Myocyte (in vitro differentiated cells): Measurements from ENCODE around the gene GRHPR. TPM values are rescaled to one million over a fixed set of nuclear protein-coding genes. Genes with fewer than 3 reads are reported as not detected.
"Not testable (repeated sequence)": the region's sequence is repeated elsewhere in the genome, so short reads cannot be mapped to it uniquely, and the experiment has no call there.

Experiments used
- DNase-seq: peaks from one replicate; pipeline ENCODE4 v3.0.0-alpha.2; 2012; ENCODE audit warnings: low read depth
- polyA plus RNA-seq: library from polyadenylated mRNA; unstranded; fragments of >200 nt; gene quantifications from one replicate; pipeline ENCODE4 v1.2.1, GENCODE V29; 2012; ENCODE audit warnings: missing spikeins
- total RNA-seq: library from RNA; depleted of rRNA; stranded (reverse); fragments of >200 nt; gene quantifications from 2 replicates; pipeline ENCODE4 v1.2.3, GENCODE V29; 2014

The GRHPR gene
- 218 and 267 TPM in 2 replicates for total RNA-seq
- polyA plus RNA-seq: 219 TPM

DNA sequence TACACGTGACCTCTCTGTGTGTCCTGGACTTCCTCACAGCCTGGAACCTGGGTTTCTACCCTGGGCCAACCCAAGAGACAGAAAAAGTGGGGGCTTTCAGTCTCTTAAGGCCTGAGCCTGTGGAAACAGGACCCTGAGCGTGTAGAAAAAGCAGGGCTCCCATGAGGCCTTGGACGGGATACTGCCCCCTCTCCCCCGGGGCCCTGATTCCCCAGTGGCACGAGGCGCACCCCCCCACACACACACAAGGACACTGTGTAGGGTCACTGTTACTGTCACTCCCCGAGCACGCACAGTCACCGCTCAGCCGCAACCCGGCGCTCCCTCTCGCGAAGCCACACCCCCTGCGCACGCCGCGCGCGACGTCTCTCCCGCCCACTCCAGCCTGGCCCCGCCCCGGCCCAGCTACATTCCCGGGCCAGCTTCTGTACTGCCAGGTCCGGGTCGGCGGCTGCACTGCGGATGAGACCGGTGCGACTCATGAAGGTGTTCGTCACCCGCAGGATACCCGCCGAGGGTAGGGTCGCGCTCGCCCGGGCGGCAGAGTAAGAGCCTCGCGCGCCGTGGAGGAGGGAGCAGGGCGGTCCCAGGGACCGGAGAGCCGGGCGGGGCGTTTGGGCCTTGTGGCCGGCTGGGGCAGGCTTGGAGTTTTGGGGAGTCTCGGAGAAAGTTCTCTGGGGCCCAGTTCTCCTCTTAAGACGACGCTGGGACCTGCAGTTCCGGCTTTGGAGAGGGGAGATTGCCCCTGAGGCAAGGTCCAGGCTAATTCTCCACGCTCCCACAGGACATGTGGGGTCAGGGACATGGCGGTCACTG lies at the start of gene GRHPR:
TSS of gene GRHPR (plus strand) at position 408 of the 816 bp plus-strand sequence. CDS start at position 463, 55 bp downstream.
- DNase-seq: peak; percentile 89

DNA sequence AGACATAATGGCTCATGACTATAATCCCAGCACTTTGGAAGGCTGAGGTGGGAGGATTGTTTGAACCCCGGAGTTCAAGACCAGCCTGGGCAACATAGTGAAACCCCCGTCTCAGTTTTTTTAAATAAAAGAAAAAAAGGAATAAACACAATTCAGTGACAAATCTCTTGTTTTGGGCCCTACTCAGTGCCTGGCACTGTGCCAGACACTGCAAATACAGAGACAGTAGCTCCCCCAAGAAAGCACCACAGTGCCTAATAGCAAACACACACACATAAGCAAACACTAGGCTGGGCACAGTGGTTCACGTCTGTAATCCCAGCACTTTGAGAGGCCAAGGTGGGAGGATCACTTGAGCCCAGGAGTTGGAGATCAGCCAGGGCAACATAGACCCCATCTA lies 49.7 kb upstream of the GRHPR start:
- no peak for DNase-seq

DNA sequence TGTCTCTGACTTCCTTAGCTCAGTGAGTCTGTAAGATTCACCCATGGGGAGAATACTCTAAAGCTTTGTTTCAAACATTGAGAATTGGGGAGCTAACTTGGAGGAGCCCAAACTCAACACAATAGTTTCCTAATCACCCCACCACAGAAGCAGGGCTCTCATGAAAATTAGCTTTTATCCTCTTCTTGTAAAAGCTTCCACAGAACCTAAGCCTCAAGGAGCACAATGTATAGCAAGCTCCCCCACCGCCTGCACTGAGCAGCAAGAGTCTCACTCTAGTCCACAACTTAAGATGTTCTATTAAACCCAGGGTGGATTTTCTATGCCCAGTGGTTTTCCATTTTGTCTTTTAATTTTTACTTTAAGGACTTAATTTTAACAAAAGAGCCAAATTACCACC lies 48.9 kb upstream of the GRHPR start:
- DNase-seq: no peak

DNA sequence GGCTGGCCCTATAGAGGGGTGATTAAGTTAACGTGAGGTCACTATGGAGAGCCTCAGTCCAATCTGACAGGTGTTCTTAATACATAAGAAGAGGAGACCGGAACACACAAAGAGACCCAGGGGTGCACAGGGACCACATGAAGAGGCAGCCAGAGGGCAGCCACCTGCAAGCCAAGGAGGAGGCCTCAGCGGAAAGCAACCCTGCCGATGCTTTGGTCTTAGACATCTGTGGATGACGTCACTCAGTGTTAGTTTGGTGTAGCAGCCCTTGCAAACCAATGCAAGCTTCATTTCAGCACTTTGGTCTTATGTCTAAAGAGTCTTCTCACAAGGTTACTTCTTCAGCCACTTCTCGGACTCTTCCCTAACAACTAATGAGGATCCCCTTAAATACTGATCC lies 47.6 kb upstream of the GRHPR start:
- DNase-seq: no peak

DNA sequence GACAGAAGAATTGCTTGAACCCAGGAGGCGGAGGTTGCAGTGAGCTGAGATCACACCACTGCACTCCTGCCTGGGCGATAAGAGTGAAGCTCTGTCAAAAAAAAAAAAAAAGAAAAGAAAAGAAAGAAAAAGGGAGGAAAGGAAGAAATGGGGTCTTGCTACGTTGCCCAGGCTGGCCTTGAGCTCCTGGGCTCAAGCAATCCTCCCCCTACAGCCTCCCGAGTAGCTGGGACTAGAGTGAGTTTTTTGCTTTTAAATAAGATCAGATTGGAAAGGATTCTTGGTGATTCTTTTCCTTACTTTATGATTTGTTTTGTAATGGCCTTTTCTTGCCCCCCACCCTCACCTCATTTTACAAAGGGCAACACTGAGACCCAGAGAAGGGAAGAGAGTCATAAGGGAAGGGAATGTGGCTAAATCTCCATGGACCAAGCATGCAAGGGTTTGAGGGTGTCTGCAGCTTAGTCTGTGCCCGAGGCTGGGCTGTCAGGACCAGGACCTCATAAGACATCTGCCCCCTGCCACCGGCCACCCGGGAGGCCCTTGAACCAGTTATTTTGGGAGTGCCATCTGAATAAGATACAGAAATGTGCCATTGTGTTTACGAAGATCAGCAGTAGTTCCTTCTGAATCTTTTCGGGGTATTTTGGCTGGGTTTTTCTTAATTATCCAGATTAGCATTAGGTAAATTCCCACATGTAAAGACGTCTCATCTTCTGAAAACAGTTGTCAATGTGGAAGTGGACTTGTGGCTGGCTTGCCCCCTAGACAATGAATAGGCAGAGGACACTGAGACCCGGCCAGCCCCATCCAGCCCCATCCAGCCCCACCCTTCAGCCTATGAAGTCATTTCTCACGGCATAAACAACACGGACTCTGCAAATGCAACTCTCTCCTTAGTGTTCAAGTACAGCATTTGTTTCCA lies 44.5 kb upstream of the GRHPR start:
- DNase-seq: no peak

DNA sequence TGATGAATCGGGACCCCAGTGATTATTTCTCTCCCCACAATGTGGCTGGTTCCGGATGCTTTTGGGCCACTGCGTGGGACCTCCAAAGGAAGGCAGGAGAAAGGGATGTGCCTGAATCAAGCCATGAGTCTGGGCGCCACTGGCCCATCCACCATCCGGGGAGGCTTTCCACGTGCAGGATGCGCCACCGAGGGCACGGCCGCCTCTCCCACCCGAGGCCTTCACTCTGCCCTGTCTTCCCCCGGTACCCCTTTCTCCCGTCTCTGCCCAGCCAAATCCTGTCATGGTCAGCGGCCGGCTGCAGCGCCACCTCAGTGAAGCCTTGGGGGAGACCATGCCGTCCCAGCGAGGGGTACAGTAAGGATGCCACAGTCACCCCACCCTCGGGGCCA lies 43.9 kb upstream of the GRHPR start:
- no peak for DNase-seq

DNA sequence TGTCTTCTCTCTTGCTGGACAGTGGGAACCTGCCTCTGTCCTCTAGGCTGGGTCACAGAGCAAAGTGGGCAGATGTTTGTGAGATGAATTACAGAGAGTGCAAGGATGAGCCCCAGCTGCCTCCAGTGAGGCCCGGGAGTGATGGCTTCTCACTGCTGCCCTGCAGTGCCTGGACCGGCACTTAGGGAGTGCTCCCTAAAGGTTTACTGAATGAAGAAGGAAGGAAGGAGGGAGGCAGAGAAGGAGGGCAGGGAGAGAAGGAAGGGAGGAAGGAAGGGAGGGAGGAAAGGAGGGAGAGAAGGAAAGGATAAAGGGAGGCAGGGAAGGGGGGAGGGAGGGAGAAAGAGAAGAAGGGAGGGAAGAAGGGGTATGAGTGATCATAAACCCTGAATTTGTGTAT lies 42.7 kb upstream of the GRHPR start:
- no peak for DNase-seq

DNA sequence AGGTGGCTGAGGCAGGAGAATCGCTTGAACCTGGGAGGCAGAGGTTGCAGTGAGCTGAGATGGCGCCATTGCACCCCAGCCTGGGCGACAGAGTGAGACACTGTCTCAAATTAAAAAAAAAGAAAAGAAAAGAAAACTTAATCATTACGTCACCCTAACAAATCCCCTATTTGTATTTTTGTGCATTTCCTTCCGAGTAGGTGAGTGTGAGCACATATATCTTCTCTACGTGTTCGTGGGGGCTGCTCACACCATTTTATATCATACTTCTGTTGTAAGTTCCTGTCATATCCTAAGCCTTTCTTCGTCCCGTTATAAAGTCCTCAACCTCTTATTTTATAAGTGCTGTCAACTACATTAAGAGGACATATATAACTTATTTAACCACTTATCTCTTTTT lies 41.9 kb upstream of the GRHPR start:
- no peak for DNase-seq

DNA sequence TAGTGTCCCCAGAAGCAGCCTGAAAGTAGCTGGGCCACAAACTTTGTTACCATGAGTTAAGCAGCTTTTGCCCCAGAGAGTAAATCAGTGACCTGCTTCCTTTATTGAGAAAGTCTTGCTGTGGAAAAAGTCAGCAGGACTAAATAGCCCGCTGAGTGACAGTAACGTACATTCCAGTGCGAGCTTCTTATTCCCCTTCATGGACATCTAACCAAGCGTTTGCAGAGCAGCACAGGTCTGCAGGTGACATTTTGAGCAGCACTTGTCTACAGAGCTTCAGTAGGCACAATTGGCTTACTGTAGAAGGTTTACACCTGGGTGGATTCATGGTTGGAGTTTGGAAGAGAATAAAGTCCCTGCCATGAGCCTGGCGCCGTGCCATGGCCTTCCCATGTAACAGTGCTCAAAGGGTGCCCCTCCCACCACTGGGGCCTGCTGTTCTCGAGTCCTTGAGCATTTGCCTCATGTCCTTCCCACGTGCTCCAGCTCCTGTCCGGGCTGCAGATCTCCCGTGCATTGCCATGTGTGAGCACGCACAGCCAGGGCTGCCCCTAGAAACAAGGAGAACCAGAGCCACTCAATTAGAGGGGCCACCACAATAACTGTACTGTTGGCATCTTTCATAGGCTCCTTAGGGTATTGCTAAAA lies 41.3 kb upstream of the GRHPR start:
- no peak for DNase-seq

DNA sequence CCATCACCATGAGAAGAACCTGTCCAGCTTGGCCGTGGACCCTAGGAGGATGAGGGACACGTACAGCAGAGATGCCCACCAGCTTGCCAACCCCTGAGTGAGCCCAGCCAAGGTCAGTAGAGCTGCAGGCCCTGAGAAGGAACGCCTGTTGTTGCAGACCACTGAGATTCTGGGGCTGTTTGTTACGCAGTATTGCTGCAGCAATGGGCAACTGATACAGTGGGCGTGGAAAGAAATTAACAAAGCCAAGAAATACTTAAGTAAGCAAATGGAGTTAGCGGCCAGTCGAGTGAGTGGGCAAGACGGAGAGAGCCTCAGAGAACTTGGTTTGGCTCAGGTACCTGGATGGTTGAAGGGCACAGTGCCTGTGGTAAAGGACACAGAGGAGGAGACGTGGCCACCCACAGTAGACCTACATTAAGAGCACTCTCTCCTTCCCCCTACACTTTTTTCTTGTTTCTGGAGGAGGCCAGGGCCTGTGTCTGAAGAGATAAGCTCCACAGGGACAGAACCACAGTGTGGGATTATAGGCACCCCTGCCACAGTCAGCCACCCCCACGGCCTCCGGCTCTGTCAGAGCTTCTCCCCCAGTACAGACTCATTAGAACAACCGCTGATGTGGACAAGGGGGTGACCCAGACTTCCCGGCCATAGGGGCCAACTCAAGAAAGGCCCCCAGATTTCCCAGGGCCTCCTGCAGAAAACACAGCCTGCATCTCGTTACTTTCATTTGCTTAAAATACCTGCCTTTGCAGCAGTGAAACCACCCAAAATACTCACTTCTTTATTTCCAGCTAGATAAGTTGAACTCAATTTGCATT lies 40.1 kb upstream of the GRHPR start:
- DNase-seq: no peak

DNA sequence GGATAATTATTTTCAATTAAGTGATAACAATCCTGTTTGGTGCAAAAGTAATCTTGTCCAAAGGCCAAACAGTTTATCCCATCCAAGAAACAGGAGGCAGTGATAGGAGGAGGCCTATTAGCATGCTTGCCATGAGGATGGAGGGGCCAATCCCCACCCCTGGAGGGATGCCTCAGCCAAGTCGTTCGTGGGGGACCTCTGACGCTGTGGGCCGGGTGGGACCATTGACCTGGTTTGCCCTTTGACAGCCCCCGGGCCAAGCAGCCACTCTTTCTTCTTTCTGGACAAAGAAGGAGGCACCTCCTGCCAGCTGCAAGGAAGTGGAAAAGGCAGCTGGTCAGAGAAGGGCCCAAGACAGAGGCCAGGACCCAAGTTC lies 39.5 kb upstream of the GRHPR start:
- DNase-seq: no peak

DNA sequence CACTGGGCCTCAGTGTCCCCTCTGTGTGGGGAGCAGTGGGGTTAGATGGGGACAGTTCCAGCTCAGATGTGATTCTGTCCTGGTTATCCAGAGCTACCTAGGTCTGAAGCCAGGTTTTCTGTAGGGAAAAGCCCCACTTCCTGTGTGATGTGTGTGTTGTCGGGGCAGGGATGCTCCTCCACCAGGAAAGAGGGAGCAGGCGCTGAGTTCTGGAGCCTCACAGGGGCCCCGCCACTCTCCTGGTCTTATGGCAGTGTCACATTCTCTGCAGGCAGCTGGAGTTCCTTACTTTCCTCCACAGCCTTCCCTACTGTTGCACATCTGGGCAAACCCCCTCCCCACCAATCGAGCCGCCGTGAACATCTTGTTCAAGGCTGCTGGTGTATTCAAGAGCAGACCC lies 39.1 kb upstream of the GRHPR start:
- no peak for DNase-seq

DNA sequence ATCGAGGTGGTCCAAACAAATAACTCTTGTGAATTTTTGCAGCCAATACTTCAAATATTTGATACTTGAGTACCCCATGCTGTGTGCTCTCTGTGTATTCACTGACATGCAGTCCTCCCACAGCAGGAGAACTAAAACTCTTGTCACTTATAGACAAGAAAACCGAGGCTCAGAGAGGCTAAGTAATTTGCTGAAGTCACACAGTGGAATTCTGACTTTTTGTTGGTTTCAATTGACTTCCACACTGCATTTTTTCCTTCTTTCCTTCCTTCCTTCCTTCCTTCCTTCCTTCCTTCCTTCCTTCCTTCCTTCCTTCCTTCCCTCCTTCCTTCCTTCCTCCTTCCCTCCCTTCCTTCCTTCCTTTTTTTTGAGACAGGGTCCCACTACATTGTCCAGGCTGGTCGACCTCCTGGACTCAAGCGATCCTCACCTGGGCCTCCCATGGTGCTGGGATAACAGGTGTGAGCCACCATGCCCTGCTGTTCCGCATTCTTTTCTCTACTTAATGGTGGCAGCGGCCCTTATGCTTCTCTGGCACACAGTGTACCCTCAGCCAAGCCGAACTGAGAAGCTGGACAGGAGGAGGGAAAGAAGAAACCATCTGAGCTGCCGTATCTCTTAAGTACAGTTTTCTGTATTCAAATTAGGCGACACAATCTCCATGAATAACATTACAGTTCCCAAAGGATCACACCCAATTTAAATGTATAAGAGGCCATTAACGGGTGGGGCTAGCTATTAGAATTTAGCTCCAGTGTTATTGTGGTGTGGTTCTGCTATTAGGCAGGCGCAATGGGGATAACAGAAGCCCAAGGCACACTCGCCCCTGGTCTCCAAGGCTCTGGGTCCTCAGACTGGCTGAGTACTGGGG lies 38.4 kb upstream of the GRHPR start:
- no peak for DNase-seq

DNA sequence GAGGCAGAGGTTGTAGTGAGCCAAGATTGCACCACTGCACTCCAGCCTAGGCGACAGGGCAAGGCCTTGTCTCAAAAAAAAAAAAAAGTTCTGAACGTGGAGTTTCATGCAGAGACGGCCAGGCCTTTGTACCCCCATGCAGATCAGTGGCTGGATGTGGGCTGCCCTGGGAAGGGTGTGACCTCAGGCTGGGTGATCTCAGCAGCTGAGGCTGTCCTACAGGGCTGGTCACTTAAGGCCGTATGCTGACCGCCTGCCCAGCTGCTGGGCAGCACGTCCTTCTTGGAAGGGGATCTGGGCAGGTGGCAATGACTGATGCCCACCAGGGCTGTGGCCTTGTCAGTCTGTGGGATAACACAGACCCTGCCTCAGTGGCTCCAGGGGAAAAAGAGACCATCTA lies 37.2 kb upstream of the GRHPR start:
- DNase-seq: peak; percentile 59

DNA sequence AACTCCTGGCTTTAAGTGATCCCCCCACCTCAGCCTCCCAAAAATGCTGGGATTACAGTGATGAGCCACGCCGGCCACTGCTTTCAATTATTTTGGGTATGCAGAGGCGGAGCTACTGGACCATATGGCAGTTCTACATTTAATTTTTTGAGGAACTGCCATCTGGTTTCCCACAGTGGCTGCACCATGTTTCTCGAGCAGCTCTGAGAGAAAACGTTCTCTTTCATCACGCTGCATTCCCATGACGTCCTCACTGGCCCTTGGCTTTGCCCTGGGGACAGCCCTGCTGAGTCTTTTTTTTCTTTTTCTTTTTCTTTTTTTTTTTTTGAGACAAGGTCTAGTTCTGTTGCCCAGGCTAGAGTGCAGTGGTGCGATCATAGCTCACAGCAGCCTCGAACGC lies 35.5 kb upstream of the GRHPR start:
- DNase-seq: no peak

DNA sequence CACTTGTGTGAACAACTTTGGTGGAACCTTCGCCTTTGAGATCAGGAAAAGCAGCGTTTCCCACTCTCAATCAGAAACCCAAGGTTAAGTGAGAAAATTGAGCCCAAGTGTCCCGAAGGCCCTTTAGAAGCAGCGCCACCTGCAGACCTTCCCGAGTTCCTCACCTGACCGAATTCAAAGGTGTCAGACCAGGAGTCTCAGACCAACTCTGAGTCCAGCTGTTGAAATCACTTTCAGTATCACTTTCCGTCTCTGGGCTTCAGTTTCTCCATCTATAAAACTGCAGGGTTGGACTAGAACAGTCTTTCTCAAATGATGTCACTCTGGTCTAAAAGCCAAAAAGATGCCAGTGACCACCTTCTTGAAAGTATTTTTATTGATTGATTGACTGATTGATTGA lies 31.7 kb upstream of the GRHPR start:
- DNase-seq: no peak

DNA sequence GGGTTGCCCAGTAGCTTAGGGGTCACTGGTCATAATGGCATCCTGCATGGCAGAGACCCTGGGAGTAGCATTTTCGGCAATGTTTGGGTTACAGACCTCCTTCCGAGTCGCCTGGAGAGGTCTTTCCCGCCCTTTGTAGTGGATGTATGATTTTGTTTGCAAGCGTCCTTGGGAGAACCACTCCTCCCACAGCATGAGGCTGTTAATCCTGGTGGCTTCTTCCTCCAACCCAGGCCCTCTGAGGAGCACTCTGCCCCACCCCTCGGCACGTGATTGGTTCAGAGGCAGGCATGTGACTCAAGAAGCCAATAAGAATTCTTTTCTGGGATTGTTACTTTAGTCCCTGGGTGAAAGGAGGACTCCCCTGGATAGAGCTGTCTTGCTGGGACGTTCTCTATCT lies 30.2 kb upstream of the GRHPR start:
- DNase-seq: no peak

DNA sequence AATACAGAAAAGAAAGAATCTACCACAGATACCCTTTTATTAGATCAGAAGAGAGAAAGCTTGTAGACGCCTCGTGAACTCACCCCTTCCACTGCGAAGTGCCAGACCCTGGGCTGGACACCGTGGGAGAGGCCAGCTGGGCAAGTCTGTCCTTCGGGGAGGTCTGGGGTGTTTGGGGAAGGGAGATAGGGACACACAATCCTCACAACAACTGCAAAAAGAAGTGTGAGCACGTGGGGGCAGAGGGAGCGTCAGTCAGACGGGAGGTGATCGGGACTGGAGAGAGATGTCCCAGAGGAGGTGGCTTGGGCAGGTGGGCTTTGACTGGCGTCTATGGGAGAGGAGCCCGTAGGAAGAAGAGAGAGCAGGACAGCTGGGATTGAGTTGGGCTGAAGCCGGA lies 27.3 kb upstream of the GRHPR start:
- no peak for DNase-seq

DNA sequence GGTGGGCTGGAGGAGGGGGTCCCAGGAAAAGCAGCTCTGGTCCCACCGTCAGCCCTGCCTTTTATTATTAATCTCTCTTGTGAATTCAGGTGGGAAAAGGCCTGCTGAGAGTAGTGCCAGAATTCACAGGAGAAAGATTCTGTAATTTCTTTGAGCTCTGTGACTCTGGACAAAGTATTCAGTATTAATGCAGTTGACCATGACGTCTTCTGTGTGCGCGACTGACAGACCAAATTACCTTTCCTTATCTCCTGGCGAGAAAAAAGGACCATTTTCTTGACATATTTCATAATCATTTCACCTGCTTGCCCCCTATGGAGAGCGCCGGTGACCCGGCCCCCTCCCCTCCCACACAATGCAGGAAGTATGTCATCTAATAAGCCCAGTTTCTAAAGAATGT lies 26.8 kb upstream of the GRHPR start:
- DNase-seq: no peak

DNA sequence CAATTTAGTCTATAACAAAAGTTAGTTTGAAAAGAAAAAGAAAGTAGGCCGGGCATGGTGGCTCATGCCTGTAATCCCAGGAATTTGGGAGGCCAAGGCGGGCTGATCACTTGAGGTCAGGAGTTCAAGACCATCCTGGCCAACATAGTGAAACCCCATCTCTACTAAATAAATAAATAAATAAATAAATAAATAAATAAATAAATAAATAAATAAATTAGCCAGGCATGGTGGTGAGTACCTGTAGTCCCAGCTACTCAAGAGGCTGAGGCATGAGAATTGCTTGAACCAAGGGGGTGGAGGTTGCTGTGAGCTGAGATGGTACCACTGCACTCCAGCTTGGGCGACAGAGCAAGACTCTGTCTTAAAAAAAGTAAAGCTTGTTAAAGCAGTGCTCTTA lies 24.5 kb upstream of the GRHPR start:
- DNase-seq: not testable (repeated sequence)
